Measurements from ENCODE around the gene CHL1.

CHL1 gene

DNA sequence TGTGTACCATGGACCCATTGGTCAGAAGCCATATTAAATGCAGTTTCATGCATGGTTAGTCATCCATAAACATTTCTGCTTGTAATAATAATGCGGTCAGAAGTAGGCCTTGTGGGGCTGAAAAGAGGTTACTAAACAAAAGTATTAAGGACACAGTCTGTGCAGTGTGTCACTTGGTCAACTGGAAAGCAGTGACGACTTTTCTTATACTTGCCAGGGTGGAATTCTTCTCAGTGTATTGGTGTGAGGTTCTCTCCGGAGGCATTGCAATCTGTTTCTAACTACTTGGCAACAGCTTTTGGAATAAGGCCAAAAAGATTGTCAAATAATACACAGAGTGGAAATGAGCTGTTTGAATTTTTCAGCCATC lies 46.8 kb downstream of the CHL1 start:
- Mint-ChIP-seq H3K36me3 (peaks cover 3% of the 10 kb centered on the region), H3K4me3 (no peak overlapping the region), H3K27me3 (no peaks in the 10 kb centered on the region), H3K9me3 (peaks cover 2% of the 10 kb centered on the region), H3K4me1 (peaks cover 5% of the 10 kb centered on the region), H3K27ac (no peak overlapping the region)
- ATAC-seq (ENCODE audit: low read depth) (no peak), DNase-seq (ENCODE audit: low spot score in 2 of 2) (no peak)

DNA sequence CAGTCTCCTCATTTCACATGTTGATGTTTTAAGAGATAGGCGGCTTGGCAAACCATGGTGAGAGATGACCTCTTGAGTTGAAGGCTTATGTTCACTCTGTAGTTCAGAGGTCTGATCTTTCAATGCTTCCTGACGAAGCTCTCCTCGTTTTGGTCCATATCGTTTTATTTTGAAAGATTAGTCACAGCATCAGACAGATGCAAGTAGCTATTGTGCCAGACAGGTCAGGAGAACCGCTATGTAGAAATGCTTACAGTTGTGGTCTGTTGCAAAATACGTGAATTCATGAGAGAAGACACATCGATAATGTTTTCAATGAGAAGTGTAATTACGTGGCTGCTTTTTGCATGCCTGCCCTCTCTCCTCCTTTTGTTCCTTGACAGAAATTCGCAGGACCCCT lies 47.5 kb downstream of the CHL1 start:
- no peak overlapping the region for H3K27ac Mint-ChIP-seq
- no peaks in the 10 kb centered on the region for H3K27me3 Mint-ChIP-seq
- DNase-seq (ENCODE audit: low spot score in 2 of 2) (no peak), ATAC-seq (ENCODE audit: low read depth) (no peak)
- peaks cover 2% of the 10 kb centered on the region for H3K9me3 Mint-ChIP-seq
- peaks cover 3% of the 10 kb centered on the region for H3K36me3 Mint-ChIP-seq
- H3K4me3 Mint-ChIP-seq: no peak overlapping the region
- peaks cover 7% of the 10 kb centered on the region for H3K4me1 Mint-ChIP-seq

- Mint-ChIP-seq H3K9me3 (peaks cover 2% of the 10 kb centered on the region), H3K27ac (no peak overlapping the region), H3K36me3 (no peaks in the 10 kb centered on the region), H3K4me1 (peaks cover 8% of the 10 kb centered on the region), H3K4me3 (no peak overlapping the region), H3K27me3 (no peaks in the 10 kb centered on the region)
- ATAC-seq (ENCODE audit: low read depth) (no peak), DNase-seq (ENCODE audit: low spot score in 2 of 2) (no peak)
Observed at GRCh38 chr3:247916-248315, 51.4 kb downstream of the CHL1 start.

DNA sequence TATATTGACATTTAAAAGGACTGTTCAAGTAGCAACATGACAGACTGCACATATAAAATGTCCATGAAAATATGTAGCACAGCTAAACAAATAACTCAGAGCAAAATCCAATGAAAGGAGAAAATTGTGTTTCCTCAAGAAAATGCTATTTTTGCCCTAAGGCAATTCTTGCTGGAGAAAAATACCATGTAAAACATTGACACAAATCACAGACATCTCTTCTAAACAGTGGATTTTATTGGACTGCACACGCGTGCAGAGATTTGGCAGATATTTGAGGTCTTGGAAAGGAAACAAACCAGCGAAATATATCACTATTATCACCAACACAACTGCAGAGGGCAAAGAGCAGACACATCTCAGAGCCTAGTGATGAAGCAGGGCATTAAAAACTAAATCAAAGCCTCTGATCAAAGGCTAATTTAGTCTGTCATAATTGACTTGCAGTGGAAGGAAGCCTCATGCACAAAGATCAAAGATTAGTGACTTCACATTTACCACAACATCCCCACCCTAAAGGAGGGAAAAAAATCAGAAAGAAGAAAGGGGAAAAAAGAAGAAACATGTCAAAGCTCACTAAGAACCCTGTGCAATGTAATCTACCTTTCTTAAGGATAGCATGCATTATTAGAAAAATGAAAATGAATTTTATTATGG lies 52.4 kb downstream of the CHL1 start:
- Mint-ChIP-seq H3K9me3 (peaks cover 2% of the 10 kb centered on the region), H3K4me1 (peaks cover 8% of the 10 kb centered on the region), H3K27ac (no peak overlapping the region), H3K27me3 (no peaks in the 10 kb centered on the region), H3K4me3 (no peak overlapping the region), H3K36me3 (no peaks in the 10 kb centered on the region)
- no peak for ATAC-seq (ENCODE audit: low read depth)
- DNase-seq (ENCODE audit: low spot score in 2 of 2): no peak

- ATAC-seq (ENCODE audit: low read depth): no peak
- H3K4me3 Mint-ChIP-seq: no peak overlapping the region
Observed at GRCh38 chr3:249587-250262, 53.2 kb downstream of the CHL1 start.

DNA sequence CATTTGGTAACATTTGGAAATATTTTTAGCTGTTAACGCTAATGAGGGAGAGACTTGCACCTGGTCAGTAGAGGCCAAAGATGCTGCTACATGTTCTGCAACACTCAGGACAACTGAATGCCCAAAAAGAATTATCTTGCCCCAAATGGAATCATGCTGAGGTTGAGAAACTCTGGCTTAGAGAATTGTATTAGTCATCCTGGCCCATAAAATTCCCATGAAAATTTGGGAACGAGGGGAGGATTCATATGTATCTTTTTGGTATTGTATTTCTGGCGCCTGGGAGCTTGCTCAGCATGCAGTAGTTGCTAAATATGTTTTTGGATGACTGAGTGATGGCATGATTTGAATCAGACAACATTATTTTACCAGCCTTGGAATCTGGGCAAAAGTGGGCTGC lies 59.9 kb downstream of the CHL1 start:
- Mint-ChIP-seq H3K4me1 (no peaks in the 10 kb centered on the region), H3K27ac (no peak overlapping the region), H3K9me3 (no peaks in the 10 kb centered on the region), H3K27me3 (no peaks in the 10 kb centered on the region), H3K36me3 (no peaks in the 10 kb centered on the region), H3K4me3 (no peak overlapping the region)
- ATAC-seq (ENCODE audit: low read depth) (no peak), DNase-seq (ENCODE audit: low spot score in 2 of 2) (no peak)

More at GRCh38 chr3:249587-250262, 53.2 kb downstream of the CHL1 start:
- no peak for DNase-seq (ENCODE audit: low spot score in 2 of 2)
- H3K4me1 Mint-ChIP-seq: peaks cover 8% of the 10 kb centered on the region
- H3K27ac Mint-ChIP-seq: no peak overlapping the region
- H3K36me3 Mint-ChIP-seq: no peaks in the 10 kb centered on the region
- no peaks in the 10 kb centered on the region for H3K9me3 Mint-ChIP-seq
- H3K27me3 Mint-ChIP-seq: no peaks in the 10 kb centered on the region

GRCh38 chr3:257826-258225 lies 61.3 kb downstream of the CHL1 start:
- ATAC-seq (ENCODE audit: low read depth): no peak
- H3K27ac Mint-ChIP-seq: no peak overlapping the region
- H3K27me3 Mint-ChIP-seq: no peaks in the 10 kb centered on the region
- no peaks in the 10 kb centered on the region for H3K9me3 Mint-ChIP-seq
- no peak overlapping the region for H3K4me3 Mint-ChIP-seq
- DNase-seq (ENCODE audit: low spot score in 2 of 2): no peak
- no peaks in the 10 kb centered on the region for H3K36me3 Mint-ChIP-seq
- no peaks in the 10 kb centered on the region for H3K4me1 Mint-ChIP-seq

DNA sequence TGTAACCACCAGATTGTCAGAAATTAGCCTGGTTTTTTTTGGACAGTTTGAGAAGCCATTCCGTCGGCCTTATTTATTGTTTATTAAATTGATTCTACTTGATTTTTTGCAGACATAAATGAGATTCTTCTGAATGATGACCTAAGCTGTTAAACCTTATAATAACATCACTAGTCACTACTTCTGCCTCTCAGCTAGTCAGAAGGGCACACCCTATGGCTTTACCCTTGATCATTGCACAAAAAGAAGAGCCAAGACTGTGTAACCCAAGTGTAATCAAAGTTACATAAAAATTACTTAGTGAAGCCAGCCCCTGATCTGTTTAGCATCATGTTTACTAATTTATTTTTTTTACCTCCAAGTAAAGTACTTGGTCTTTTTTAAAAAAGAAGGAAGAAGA lies 64.3 kb downstream of the CHL1 start:
- Mint-ChIP-seq H3K4me1 (no peaks in the 10 kb centered on the region), H3K9me3 (no peaks in the 10 kb centered on the region), H3K27ac (no peak overlapping the region), H3K36me3 (no peaks in the 10 kb centered on the region), H3K27me3 (no peaks in the 10 kb centered on the region), H3K4me3 (no peak overlapping the region)
- ATAC-seq (ENCODE audit: low read depth) (no peak), DNase-seq (ENCODE audit: low spot score in 2 of 2) (no peak)

DNA sequence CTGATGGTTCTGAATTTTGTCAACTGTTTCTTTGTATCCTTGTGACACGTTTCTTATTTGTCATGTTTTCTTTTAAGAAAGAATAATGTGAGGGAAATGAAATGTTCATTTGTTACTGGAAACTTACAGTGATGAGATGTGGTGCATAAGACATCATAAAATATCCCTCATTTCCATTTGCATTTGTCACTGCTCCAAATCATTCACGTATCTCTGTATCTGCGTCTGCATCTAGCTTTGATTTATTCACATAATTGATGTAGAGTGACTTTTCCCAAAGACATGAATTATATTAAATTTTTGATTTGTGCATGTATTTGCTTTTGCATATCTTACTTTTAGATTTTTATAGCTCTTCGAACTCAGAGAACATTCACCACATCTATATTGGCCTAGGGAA lies 66.8 kb downstream of the CHL1 start:
- Mint-ChIP-seq H3K27ac (no peak overlapping the region), H3K9me3 (no peaks in the 10 kb centered on the region), H3K4me1 (no peaks in the 10 kb centered on the region), H3K4me3 (no peak overlapping the region), H3K27me3 (no peaks in the 10 kb centered on the region), H3K36me3 (no peaks in the 10 kb centered on the region)
- no peak for ATAC-seq (ENCODE audit: low read depth)
- no peak for DNase-seq (ENCODE audit: low spot score in 2 of 2)

GRCh38 chr3:264394-265156 lies 68.0 kb downstream of the CHL1 start:
- H3K36me3 Mint-ChIP-seq: no peaks in the 10 kb centered on the region
- H3K27ac Mint-ChIP-seq: no peak overlapping the region
- H3K27me3 Mint-ChIP-seq: no peaks in the 10 kb centered on the region
- ATAC-seq (ENCODE audit: low read depth) (no peak), DNase-seq (ENCODE audit: low spot score in 2 of 2) (no peak)
- peaks cover 2% of the 10 kb centered on the region for H3K4me1 Mint-ChIP-seq
- H3K4me3 Mint-ChIP-seq: no peak overlapping the region
- no peaks in the 10 kb centered on the region for H3K9me3 Mint-ChIP-seq

GRCh38 chr3:267101-267500 lies 70.5 kb downstream of the CHL1 start:
- Mint-ChIP-seq H3K9me3 (no peaks in the 10 kb centered on the region), H3K4me3 (no peak overlapping the region), H3K36me3 (no peaks in the 10 kb centered on the region), H3K27me3 (no peaks in the 10 kb centered on the region), H3K4me1 (peaks cover 20% of the 10 kb centered on the region), H3K27ac (no peak overlapping the region)
- no peak for DNase-seq (ENCODE audit: low spot score in 2 of 2)
- no peak for ATAC-seq (ENCODE audit: low read depth)

DNA sequence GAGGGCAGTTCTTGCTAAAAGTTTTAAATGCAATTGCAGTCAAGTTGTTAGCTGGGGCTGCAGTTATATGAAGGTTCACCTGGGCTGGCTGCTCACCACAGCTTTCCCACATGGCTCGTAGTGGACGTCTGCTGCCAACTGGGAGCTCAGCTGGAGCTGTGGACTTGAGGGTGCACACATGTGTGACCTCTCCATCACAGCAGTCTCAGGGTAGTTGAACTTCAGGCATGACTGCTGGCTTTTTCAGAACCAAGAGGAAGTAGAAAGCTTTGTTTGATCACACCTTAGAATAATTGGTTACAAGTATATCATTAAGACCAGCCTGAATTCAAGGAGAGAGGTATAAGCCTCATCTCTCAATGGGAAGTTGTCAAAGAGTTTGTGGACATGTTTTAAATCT lies 74.1 kb downstream of the CHL1 start:
- DNase-seq (ENCODE audit: low spot score in 2 of 2) (no peak), ATAC-seq (ENCODE audit: low read depth) (peak; percentile 73)
- no peaks in the 10 kb centered on the region for H3K36me3 Mint-ChIP-seq
- H3K4me1 Mint-ChIP-seq: peaks cover 42% of the 10 kb centered on the region
- no peaks in the 10 kb centered on the region for H3K9me3 Mint-ChIP-seq
- no peak overlapping the region for H3K4me3 Mint-ChIP-seq
- peak overlapping the region; percentile 58 for H3K27ac Mint-ChIP-seq
- H3K27me3 Mint-ChIP-seq: no peaks in the 10 kb centered on the region

GRCh38 chr3:274927-275326 lies 78.4 kb downstream of the CHL1 start:
- DNase-seq (ENCODE audit: low spot score in 2 of 2) (no peak), ATAC-seq (ENCODE audit: low read depth) (no peak)
- Mint-ChIP-seq H3K4me1 (peaks cover 50% of the 10 kb centered on the region), H3K36me3 (no peaks in the 10 kb centered on the region), H3K4me3 (no peak overlapping the region), H3K9me3 (no peaks in the 10 kb centered on the region), H3K27me3 (no peaks in the 10 kb centered on the region), H3K27ac (no peak overlapping the region)

- Mint-ChIP-seq H3K4me3 (peak overlapping the region; percentile 73), H3K27ac (peak overlapping the region; percentile 100), H3K4me1 (peaks cover 34% of the 10 kb centered on the region), H3K36me3 (peaks cover 3% of the 10 kb centered on the region), H3K27me3 (no peaks in the 10 kb centered on the region), H3K9me3 (peaks cover 3% of the 10 kb centered on the region)
- ATAC-seq (ENCODE audit: low read depth) (peak; percentile 63), DNase-seq (ENCODE audit: low spot score in 2 of 2) (no peak)
Observed at GRCh38 chr3:277873-278272, 81.3 kb downstream of the CHL1 start.
